GM20000 (cell line): ENCODE results near the gene GSTK1.

ENCODE experiments used
- DNase-seq: peaks from one replicate; pipeline ENCODE4 v3.0.0; 2012; ENCODE audit warnings: low spot score
- CTCF ChIP-seq: IDR thresholded peaks from 2 replicates; pipeline ENCODE4 v1.5.1; 2012; ENCODE audit warnings: mild to moderate bottlenecking, control low read depth; ENCODE audit errors: extremely low read depth, missing control alignments

The GSTK1 gene

GRCh38 chr7:143284591-143285469 lies 21.6 kb downstream of the GSTK1 start, which contains the start of gene TMEM139:
TSS of gene TMEM139 (plus strand) at chr7:143284958. CDS start at chr7:143285958, 1,000 bp downstream.
- no peak for DNase-seq
- TF ChIP-seq CTCF, result no peak

DNA sequence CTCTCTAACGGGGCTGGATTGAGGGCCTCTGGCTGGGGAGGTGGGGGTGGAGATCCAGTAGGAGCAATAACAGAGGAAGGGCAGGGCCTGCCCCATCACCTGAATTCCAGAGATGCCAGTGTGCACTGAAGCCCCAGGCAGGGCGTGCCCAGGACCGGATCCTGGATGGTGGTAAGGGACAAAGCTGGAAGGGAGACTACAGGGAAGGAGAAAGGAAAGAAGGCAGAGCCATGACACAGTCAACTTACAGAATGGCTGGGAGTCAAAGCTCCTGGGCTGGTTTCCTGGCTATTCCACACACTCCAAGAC lies 22.2 kb downstream of the GSTK1 start:
- no peak for DNase-seq
- TF ChIP-seq CTCF, result no peak

DNA sequence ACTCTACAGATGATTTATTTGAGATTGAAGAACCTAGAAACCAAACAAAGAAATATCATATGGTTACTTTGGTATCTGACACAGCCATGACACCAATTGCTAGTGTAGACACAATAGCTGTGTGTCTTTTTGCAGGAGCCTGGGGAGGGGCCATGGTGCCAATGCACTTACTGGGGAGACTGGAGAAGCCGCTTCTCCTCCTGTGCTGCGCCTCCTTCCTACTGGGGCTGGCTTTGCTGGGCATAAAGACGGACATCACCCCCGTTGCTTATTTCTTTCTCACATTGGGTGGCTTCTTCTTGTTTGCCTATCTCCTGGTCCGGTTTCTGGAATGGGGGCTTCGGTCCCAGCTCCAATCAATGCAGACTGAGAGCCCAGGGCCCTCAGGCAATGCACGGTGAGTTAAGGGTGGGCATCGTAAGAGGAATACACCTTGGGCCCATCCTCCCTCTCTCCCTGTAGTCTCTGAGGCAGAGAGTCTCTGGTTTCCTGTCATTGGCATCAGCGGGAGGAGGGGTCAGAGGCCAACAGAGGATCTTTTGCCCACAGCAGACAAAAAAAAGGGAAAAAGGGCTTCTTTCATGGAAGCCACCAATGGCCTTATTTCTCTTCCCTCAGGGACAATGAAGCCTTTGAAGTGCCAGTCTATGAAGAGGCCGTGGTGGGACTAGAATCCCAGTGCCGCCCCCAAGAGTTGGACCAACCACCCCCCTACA lies 22.7 kb downstream of the GSTK1 start:
- DNase-seq, result no peak
- no peak for TF ChIP-seq CTCF

- TF ChIP-seq CTCF, result no peak
- no peak for DNase-seq
Observed at GRCh38 chr7:143286522-143286890, 23.3 kb downstream of the GSTK1 start.

- TF ChIP-seq CTCF, result no peak
- DNase-seq, result no peak
Observed at GRCh38 chr7:143287339-143287934, 24.2 kb downstream of the GSTK1 start.

GRCh38 chr7:143287935-143288826 lies 24.9 kb downstream of the GSTK1 start, which contains the start of gene CASP2:
TSS of gene CASP2 (plus strand) at chr7:143288351. CDS start at chr7:143288456, 105 bp downstream.
- DNase-seq, result peak; percentile 99
- no peak for TF ChIP-seq CTCF
